HL-60 (cell line): ENCODE measurements around the gene OR6V1.
"Not testable (repeated sequence)": the region's sequence is repeated elsewhere in the genome, so short reads cannot be mapped to it uniquely, and the experiment has no call there.

ENCODE experiments used
- DNase-seq, 2 experiments: peaks; one replicate each; pipeline ENCODE4 v3.0.0-alpha.2; 2010 to 2020; ENCODE audit warnings: low read depth in 1 of 2, low spot score in 1 of 2
- H3K27ac ChIP-seq: fragments of 250-450 bp; sonication (Bioruptor Pico); replicated peaks from 2 replicates; pipeline ENCODE4 v1.5.1; 2020; ENCODE audit warnings: mild to moderate bottlenecking, moderate library complexity
- H3K27me3 ChIP-seq: fragments of 250-450 bp; sonication (Bioruptor Pico); 2 replicates; pipeline ENCODE4 v1.5.1; 2021; ENCODE audit warnings: mild to moderate bottlenecking, moderate library complexity; ENCODE audit not compliant: insufficient read depth, poor library complexity, severe bottlenecking
- H3K4me3 ChIP-seq: replicated peaks from 2 replicates; pipeline ENCODE4 v1.5.1; 2011; ENCODE audit warnings: mild to moderate bottlenecking, control low read depth, low read length; ENCODE audit not compliant: insufficient read depth
- GABPA ChIP-seq: IDR thresholded peaks from 2 replicates; pipeline ENCODE4 v1.6.1; 2012; ENCODE audit warnings: low read depth
- POLR2AphosphoS5 ChIP-seq: IDR thresholded peaks from 2 replicates; pipeline ENCODE4 v1.6.1; 2012; ENCODE audit warnings: low read depth
- SPI1 ChIP-seq: IDR thresholded peaks from 2 replicates; pipeline ENCODE4 v1.6.1; 2012; ENCODE audit warnings: low read depth, mild to moderate bottlenecking, borderline replicate concordance
- TF ChIP-seq, protein P1 (sequence below): IDR thresholded peaks from 2 replicates; pipeline ENCODE4 v1.6.1; 2012; ENCODE audit warnings: low read depth; ENCODE audit not compliant: insufficient replicate concordance
- TF ChIP-seq, protein P2 (sequence below): IDR thresholded peaks from one replicate; pipeline ENCODE4 v1.5.1; 2011; ENCODE audit warnings: low read length, control low read depth, inconsistent platforms; ENCODE audit not compliant: insufficient read depth

Gene OR6V1

DNA sequence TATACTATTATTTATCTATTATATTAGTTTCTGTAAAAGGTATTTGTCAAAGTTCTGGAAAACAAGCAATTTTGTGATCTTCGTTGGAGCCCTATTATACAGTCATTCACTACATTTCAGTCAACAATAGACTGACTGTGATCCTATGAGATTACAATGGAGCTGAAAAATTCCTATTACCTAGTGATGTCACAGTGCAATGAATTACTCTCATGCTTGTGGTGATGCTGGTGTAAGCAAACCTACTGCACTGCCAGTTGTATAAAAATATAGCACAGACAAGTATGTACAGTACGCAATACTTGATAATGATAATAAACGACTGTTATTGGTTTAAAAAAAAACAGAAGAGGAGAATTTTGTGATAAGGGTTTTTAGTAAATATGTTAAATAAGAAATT is 21.4 kb downstream of the OR6V1 start:
- Histone ChIP-seq H3K27ac (no peak overlapping the region), H3K4me3 (no peak overlapping the region), H3K27me3 (no peaks in the 10 kb centered on the region)
- TF ChIP-seq POLR2AphosphoS5 (no peak), GABPA (no peak), SPI1 (no peak)
- TF ChIP-seq, protein P1, sequence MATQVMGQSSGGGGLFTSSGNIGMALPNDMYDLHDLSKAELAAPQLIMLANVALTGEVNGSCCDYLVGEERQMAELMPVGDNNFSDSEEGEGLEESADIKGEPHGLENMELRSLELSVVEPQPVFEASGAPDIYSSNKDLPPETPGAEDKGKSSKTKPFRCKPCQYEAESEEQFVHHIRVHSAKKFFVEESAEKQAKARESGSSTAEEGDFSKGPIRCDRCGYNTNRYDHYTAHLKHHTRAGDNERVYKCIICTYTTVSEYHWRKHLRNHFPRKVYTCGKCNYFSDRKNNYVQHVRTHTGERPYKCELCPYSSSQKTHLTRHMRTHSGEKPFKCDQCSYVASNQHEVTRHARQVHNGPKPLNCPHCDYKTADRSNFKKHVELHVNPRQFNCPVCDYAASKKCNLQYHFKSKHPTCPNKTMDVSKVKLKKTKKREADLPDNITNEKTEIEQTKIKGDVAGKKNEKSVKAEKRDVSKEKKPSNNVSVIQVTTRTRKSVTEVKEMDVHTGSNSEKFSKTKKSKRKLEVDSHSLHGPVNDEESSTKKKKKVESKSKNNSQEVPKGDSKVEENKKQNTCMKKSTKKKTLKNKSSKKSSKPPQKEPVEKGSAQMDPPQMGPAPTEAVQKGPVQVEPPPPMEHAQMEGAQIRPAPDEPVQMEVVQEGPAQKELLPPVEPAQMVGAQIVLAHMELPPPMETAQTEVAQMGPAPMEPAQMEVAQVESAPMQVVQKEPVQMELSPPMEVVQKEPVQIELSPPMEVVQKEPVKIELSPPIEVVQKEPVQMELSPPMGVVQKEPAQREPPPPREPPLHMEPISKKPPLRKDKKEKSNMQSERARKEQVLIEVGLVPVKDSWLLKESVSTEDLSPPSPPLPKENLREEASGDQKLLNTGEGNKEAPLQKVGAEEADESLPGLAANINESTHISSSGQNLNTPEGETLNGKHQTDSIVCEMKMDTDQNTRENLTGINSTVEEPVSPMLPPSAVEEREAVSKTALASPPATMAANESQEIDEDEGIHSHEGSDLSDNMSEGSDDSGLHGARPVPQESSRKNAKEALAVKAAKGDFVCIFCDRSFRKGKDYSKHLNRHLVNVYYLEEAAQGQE: no peak
- TF ChIP-seq, protein P2, sequence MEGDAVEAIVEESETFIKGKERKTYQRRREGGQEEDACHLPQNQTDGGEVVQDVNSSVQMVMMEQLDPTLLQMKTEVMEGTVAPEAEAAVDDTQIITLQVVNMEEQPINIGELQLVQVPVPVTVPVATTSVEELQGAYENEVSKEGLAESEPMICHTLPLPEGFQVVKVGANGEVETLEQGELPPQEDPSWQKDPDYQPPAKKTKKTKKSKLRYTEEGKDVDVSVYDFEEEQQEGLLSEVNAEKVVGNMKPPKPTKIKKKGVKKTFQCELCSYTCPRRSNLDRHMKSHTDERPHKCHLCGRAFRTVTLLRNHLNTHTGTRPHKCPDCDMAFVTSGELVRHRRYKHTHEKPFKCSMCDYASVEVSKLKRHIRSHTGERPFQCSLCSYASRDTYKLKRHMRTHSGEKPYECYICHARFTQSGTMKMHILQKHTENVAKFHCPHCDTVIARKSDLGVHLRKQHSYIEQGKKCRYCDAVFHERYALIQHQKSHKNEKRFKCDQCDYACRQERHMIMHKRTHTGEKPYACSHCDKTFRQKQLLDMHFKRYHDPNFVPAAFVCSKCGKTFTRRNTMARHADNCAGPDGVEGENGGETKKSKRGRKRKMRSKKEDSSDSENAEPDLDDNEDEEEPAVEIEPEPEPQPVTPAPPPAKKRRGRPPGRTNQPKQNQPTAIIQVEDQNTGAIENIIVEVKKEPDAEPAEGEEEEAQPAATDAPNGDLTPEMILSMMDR: no peak
- DNase-seq: no peak

DNA sequence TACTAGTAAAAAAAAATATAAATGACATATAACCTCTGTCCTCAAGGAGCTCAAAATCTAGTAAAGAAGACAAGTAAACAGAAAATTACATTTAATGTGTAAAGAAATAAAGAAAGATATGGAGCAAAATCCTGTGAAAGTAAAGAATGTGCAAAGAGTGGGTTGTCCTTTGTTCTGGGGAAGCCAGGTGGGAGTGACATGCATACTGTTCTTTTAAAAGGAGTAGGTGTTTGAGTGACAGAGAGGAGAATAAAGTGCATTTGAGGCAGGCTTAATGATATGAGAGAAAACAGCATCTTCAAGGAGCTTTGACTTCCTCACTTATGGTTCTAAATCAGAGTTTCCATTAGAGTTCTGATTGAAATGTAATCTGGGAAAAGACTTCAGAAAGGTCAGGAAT is 22.0 kb downstream of the OR6V1 start:
- DNase-seq: no peak
- Histone ChIP-seq H3K4me3 (no peak overlapping the region), H3K27me3 (no peaks in the 10 kb centered on the region), H3K27ac (no peak overlapping the region)
- TF ChIP-seq, protein P2: no peak
- TF ChIP-seq GABPA (no peak), SPI1 (no peak), POLR2AphosphoS5 (no peak)
- TF ChIP-seq, protein P1: no peak

DNA sequence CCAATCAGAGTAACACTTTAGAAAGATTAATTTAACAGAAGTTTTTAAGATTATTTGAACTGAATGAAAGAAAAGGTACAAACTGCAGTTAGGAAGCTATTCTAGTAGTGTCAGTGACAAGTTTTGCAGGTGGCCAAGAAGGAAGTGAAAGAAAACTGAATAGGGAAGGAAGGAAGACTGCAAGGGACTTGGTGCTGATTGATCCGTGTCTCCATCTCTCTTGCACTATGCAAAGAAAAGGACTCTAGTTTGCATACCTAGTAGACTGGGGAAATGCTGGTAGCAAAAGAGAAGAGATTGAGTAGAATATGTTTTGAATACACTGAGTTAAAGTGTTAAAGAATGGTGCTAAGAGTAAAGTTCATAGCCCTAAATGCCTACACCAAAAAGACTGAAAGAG is 33.0 kb downstream of the OR6V1 start:
- DNase-seq: no peak
- no peak overlapping the region for H3K4me3 ChIP-seq

DNA sequence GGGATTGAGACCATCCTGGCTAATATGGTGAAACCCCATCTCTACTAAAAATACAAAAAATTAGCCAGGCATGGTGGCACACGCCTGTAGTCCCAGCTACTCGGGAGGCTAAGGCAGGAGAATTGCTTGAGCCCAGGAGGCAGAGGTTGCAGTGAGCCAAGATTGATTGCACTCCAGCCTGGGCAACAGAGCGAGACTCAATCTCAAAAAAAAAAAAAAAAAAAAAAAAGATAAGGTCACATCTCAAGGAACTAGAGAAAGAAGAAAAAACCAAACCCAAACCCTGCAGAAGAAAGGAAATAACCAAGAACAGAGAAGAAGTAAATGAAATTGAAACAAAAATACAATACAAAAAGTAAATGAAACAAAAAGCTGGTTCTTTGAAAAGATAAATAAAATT is 33.5 kb downstream of the OR6V1 start:
- not testable (repeated sequence) for H3K4me3 ChIP-seq, H3K27ac ChIP-seq, H3K27me3 ChIP-seq, DNase-seq

More for the DNA sequence above, 33.0 kb downstream of the OR6V1 start:
- TF ChIP-seq GABPA (no peak), SPI1 (peak; percentile 17; the same call in 1 of the 2 replicates)
- TF ChIP-seq, protein P1: no peak
- Histone ChIP-seq H3K27ac (no peak overlapping the region), H3K27me3 (no peaks in the 10 kb centered on the region)

DNA sequence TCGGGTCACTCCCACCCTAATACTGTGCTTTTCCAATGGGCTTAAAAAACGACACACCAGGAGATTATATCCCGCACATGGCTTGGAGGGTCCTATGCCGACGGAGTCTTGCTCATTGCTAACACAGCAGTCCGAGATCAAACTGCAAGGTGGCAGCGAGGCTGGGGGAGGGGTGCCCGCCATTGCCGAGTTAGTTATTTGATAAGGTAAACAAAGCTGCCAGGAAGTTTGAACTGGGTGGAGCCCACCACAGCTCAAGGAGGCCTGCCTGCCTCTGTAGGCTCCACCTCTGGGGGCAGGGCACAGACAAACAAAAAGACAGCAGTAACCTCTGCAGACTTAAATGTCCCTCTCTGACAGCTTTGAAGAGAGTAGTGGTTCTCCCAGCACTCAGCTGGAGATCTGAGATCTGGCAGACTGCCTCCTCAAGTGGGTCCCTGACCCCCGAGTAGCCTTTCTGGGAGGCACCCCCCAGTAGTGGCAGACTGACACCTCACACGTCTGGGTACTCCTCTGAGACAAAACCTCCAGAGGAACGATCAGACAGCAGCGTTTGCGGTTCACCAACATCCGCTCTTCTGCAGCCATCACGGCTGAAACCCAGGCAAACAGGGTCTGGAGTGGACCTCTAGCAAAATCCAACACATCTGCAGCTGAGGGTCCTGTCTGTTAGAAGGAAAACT is 36.5 kb downstream of the OR6V1 start:
- DNase-seq, H3K4me3 ChIP-seq, H3K27me3 ChIP-seq, H3K27ac ChIP-seq: not testable (repeated sequence)
